IMR-90 (cell line): ENCODE data around the gene IFNA14. TPM values are rescaled to one million over a fixed set of nuclear protein-coding genes. Genes with fewer than 3 reads are reported as not detected.

Experiments used
- ATAC-seq: fragments of 200-7000 bp; cut with Tn5 transposase; 2 replicates; pipeline ENCODE4 v1.9.1; 2020; ENCODE audit warnings: low read depth, mild to moderate bottlenecking, moderate library complexity
- BruUV-seq: library from RNA; stranded (reverse); fragments of 400-500 nt; replicated peaks from 2 replicates; lab custom pipeline; 2021; lab: Mats Ljungman, UMichigan
- CTCF ChIA-PET: fragments of 300-600 bp; formaldehyde crosslinking; extraction: SDS; loops from one replicate; lab custom pipeline; 2021; ENCODE audit warnings: antibody characterized with exemption; lab: Yijun Ruan, JAX
- POLR2A ChIA-PET: fragments of 300-600 bp; sonication (Branson Sonifier 250); formaldehyde crosslinking; loops from one replicate; lab custom pipeline; 2022; ENCODE audit warnings: antibody characterized with exemption; ENCODE audit not compliant: unreplicated experiment; lab: Charles Lee
- DNase-seq: peaks from one replicate; pipeline ENCODE4 v3.0.0; 2013
- H2AFZ ChIP-seq: replicated peaks from 2 replicates; pipeline ENCODE3; 2013; ENCODE audit warnings: low read length, mild to moderate bottlenecking; ENCODE audit not compliant: poor library complexity
- H2AK5ac ChIP-seq: 2 replicates; pipeline ENCODE4 v1.6.1; 2013; ENCODE audit warnings: low read depth, low read length, inconsistent platforms
- H2AK9ac ChIP-seq: replicated peaks from 2 replicates; pipeline ENCODE3; 2013; ENCODE audit warnings: mild to moderate bottlenecking, low read depth, low read length, moderate library complexity; ENCODE audit not compliant: poor library complexity
- H2BK120ac ChIP-seq: 2 replicates; pipeline ENCODE4 v1.6.1; 2013; ENCODE audit warnings: low read depth, low read length, inconsistent platforms
- H2BK15ac ChIP-seq: 3 replicates; pipeline ENCODE4 v1.6.1; 2013; ENCODE audit warnings: low read depth, low read length, inconsistent platforms
- H2BK20ac ChIP-seq: 2 replicates; pipeline ENCODE4 v1.6.1; 2013; ENCODE audit warnings: low read depth, mild to moderate bottlenecking, inconsistent platforms, low read length, moderate library complexity
- H2BK5ac ChIP-seq: 2 replicates; pipeline ENCODE4 v1.6.1; 2013; ENCODE audit warnings: mild to moderate bottlenecking, low read depth, low read length, inconsistent platforms; ENCODE audit not compliant: poor library complexity, severe bottlenecking
- H3K14ac ChIP-seq: replicated peaks from 2 replicates; pipeline ENCODE4 v1.6.1; 2013; ENCODE audit warnings: low read depth, low read length, inconsistent platforms
- H3K18ac ChIP-seq: 2 replicates; pipeline ENCODE4 v1.6.1; 2013; ENCODE audit warnings: low read depth, low read length, control low read depth
- H3K23ac ChIP-seq: 2 replicates; pipeline ENCODE4 v1.6.1; 2013; ENCODE audit warnings: low read depth, low read length, inconsistent platforms
- H3K27ac ChIP-seq: 2 replicates; pipeline ENCODE4 v1.5.1; 2013; ENCODE audit warnings: mild to moderate bottlenecking, control low read depth, low read length; ENCODE audit not compliant: insufficient read depth
- H3K27me3 ChIP-seq: 2 replicates; pipeline ENCODE4 v1.6.1; 2013; ENCODE audit warnings: low read length; ENCODE audit not compliant: control insufficient read depth, insufficient read depth
- H3K36me3 ChIP-seq: 2 replicates; pipeline ENCODE4 v1.6.1; 2013; ENCODE audit warnings: low read length, mixed read lengths; ENCODE audit not compliant: control insufficient read depth, insufficient read depth
- H3K4ac ChIP-seq: 2 replicates; pipeline ENCODE4 v1.6.1; 2013; ENCODE audit warnings: low read depth, low read length, inconsistent platforms
- H3K4me1 ChIP-seq: 2 replicates; pipeline ENCODE4 v1.6.1; 2013; ENCODE audit warnings: low read length, mixed read lengths; ENCODE audit not compliant: control insufficient read depth, insufficient read depth
- H3K4me2 ChIP-seq: 2 replicates; pipeline ENCODE4 v1.6.1; 2013; ENCODE audit warnings: low read depth, mild to moderate bottlenecking, control low read depth, low read length, moderate library complexity
- H3K4me3 ChIP-seq: 2 replicates; pipeline ENCODE4 v1.5.1; 2013; ENCODE audit warnings: low read depth, mild to moderate bottlenecking, control low read depth, low read length, moderate library complexity; ENCODE audit not compliant: insufficient read depth
- H3K56ac ChIP-seq: 2 replicates; pipeline ENCODE4 v1.6.1; 2013; ENCODE audit warnings: low read length, inconsistent platforms; ENCODE audit not compliant: insufficient read depth; ENCODE audit errors: extremely low read depth
- H3K79me1 ChIP-seq, 2 experiments: 2 replicates each; pipeline ENCODE4 v1.6.1; 2013; ENCODE audit warnings: low read length in 2 of 2, inconsistent platforms in 1 of 2, low read depth in 1 of 2
- H3K9ac ChIP-seq: 2 replicates; pipeline ENCODE4 v1.6.1; 2013; ENCODE audit warnings: low read depth, low read length, control low read depth
- H3K9me1 ChIP-seq: 2 replicates; pipeline ENCODE4 v1.6.1; 2013; ENCODE audit warnings: low read length, inconsistent platforms; ENCODE audit not compliant: insufficient read depth
- H3K9me3 ChIP-seq: 2 replicates; pipeline ENCODE4 v1.6.1; 2013; ENCODE audit warnings: low read length; ENCODE audit not compliant: control insufficient read depth, insufficient read depth
- H4K20me1 ChIP-seq: 2 replicates; pipeline ENCODE4 v1.6.1; 2013; ENCODE audit warnings: low read length, inconsistent platforms; ENCODE audit not compliant: insufficient read depth
- H4K5ac ChIP-seq: 2 replicates; pipeline ENCODE4 v1.6.1; 2013; ENCODE audit warnings: mild to moderate bottlenecking, low read depth, low read length, control low read depth
- H4K8ac ChIP-seq, 2 experiments: 2 replicates each; pipeline ENCODE4 v1.6.1; 2013; ENCODE audit warnings: low read depth in 2 of 2, low read length in 2 of 2, control low read depth in 1 of 2, inconsistent platforms in 1 of 2
- H4K91ac ChIP-seq: 2 replicates; pipeline ENCODE4 v1.6.1; 2013; ENCODE audit warnings: low read depth, low read length, inconsistent platforms; ENCODE audit not compliant: insufficient read depth
- CHD1 ChIP-seq: IDR thresholded peaks from 2 replicates; pipeline ENCODE4 v1.6.1; 2012; ENCODE audit warnings: low read depth, low read length, improper control_type of control experiment
- MXI1 ChIP-seq: IDR thresholded peaks from 2 replicates; pipeline ENCODE4 v1.6.1; 2012; ENCODE audit warnings: low read depth, mild to moderate bottlenecking, low read length, moderate library complexity, borderline replicate concordance
- NFE2L2 ChIP-seq: fragments of 150-350 bp; IDR thresholded peaks from 2 replicates; pipeline ENCODE4 v1.6.1; 2016; ENCODE audit warnings: low read depth, mild to moderate bottlenecking, low read length
- POLR2A ChIP-seq: IDR thresholded peaks from 2 replicates; pipeline ENCODE4 v1.6.1; 2012; ENCODE audit warnings: mild to moderate bottlenecking, low read depth, low read length
- RAD21 ChIP-seq: IDR thresholded peaks from 2 replicates; pipeline ENCODE4 v1.6.1; 2012; ENCODE audit warnings: low read length, improper control_type of control experiment
- RFX5 ChIP-seq: IDR thresholded peaks from 2 replicates; pipeline ENCODE4 v1.8.0; 2012; ENCODE audit warnings: low read depth, mild to moderate bottlenecking, low read length, moderate library complexity
- SMC3 ChIP-seq: fragments of 150-350 bp; IDR thresholded peaks from 2 replicates; pipeline ENCODE4 v1.6.1; 2016; ENCODE audit warnings: low read depth, mild to moderate bottlenecking, antibody characterized with exemption, low read length, moderate library complexity
- USF2 ChIP-seq: fragments of 150-350 bp; IDR thresholded peaks from 2 replicates; pipeline ENCODE4 v1.6.1; 2017; ENCODE audit warnings: mild to moderate bottlenecking, antibody characterized with exemption, low read length, low read depth
- WGBS, 2 experiments: methylation state at CpG; one replicate each; pipeline versions ENCODE4 v1.1.5 to v1.1.7; 2013; ENCODE audit warnings: missing lambda C conversion rate in 2 of 2; ENCODE audit not compliant: insufficient read length in 1 of 2; ENCODE audit errors: extremely low coverage in 2 of 2; 5-methylcytosine and 5-hydroxymethylcytosine counted together
- dilution Hi-C: fragments of 300-500 bp; cut with HindIII; formaldehyde crosslinking; loops from one replicate; pipeline ENCODE4 v1.14.3; 2018; ENCODE audit warnings: low sequenced_read_pairs; ENCODE audit not compliant: unreplicated experiment
- in situ Hi-C: fragments of 300-500 bp; cut with MboI; formaldehyde crosslinking; loops from 3 replicates; pipeline ENCODE4 v1.14.3; 2019; ENCODE audit warnings: low sequenced_read_pairs, inconsistent platforms, mixed read lengths
- intact Hi-C: fragments of 100-400 bp; cut with micrococcal nuclease; formaldehyde crosslinking; loops from 2 replicates; pipeline ENCODE4 v1.10.0; 2022
- polyA plus RNA-seq, 3 experiments: library from polyadenylated mRNA; depleted of rRNA; stranded (reverse); fragments of >200 nt; gene quantifications; 2 replicates each; pipeline ENCODE4 v1.2.3, GENCODE V29; 2012; ENCODE audit warnings: low replicate concordance in 1 of 3
- total RNA-seq: library from RNA; depleted of rRNA; stranded (reverse); fragments of >200 nt; gene quantifications from 2 replicates; pipeline ENCODE4 v1.2.3, GENCODE V29; 2012
- TF ChIP-seq, protein P1 (sequence below): conservative IDR thresholded peaks from 2 replicates; pipeline ENCODE4 v1.5.1; 2012; ENCODE audit warnings: mild to moderate bottlenecking, low read depth, low read length, improper control_type of control experiment

IFNA14 gene
- total and polyA plus RNA-seq, 2 of the 4 experiments (the other 2 are of a cell fraction), result not detected

DNA sequence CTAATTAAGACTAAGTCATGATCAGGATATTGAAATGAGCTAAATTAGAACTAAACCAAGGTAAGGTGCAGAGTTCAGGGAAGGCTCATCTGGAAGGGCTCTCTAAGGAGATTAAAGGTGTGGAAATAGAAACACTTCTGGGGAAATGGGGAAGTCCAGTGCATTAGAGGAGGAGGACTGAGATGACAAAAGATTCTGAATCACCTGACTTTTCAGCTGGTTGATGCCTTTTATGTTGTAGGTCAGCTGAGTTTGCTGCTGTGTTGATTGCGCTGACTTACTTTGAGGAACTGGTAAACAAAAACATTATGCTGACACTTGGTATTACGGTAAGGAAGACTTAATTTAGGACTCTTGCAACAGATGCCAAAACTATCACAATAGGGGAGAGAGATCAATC lies 41.5 kb upstream of the IFNA14 start:
- Histone ChIP-seq H2BK120ac (no peak overlapping the region), H3K27ac (no peak overlapping the region), H3K4me3 (no peak overlapping the region), H2AK9ac (no peak overlapping the region), H3K4ac (no peak overlapping the region), H2AK5ac (no peak overlapping the region), H4K91ac (no peak overlapping the region), H4K5ac (no peak overlapping the region), H3K9me1 (no peaks in the 10 kb centered on the region), H3K27me3 (no peaks in the 10 kb centered on the region; the same call in 1 of the 2 replicates), H2BK5ac (no peak overlapping the region), H2AFZ (no peak overlapping the region), H2BK15ac (no peak overlapping the region), H3K18ac (no peak overlapping the region), H3K14ac (no peak overlapping the region), H2BK20ac (no peak overlapping the region), H3K56ac (no peak overlapping the region), H3K9ac (no peak overlapping the region), H3K79me1 (no peaks in the 10 kb centered on the region), H4K20me1 (no peaks in the 10 kb centered on the region), H3K4me1 (no peaks in the 10 kb centered on the region), H3K23ac (no peak overlapping the region), H3K9me3 (no peaks in the 10 kb centered on the region), H4K8ac (no peak overlapping the region), H3K4me2 (no peak overlapping the region), H3K36me3 (no peaks in the 10 kb centered on the region)
- CTCF ChIA-PET, result no interaction called here
- no TSS peak for BruUV-seq
- dilution Hi-C loops, result no loop called here
- in situ Hi-C loops, result no loop called here
- ATAC-seq, result no peak
- no peak for TF ChIP-seq RFX5
- TF ChIP-seq SMC3, result no peak
- no peak for TF ChIP-seq CHD1
- no peak for TF ChIP-seq RAD21
- no peak for TF ChIP-seq USF2
- no peak for TF ChIP-seq POLR2A
- TF ChIP-seq NFE2L2, result no peak
- TF ChIP-seq, protein P1, sequence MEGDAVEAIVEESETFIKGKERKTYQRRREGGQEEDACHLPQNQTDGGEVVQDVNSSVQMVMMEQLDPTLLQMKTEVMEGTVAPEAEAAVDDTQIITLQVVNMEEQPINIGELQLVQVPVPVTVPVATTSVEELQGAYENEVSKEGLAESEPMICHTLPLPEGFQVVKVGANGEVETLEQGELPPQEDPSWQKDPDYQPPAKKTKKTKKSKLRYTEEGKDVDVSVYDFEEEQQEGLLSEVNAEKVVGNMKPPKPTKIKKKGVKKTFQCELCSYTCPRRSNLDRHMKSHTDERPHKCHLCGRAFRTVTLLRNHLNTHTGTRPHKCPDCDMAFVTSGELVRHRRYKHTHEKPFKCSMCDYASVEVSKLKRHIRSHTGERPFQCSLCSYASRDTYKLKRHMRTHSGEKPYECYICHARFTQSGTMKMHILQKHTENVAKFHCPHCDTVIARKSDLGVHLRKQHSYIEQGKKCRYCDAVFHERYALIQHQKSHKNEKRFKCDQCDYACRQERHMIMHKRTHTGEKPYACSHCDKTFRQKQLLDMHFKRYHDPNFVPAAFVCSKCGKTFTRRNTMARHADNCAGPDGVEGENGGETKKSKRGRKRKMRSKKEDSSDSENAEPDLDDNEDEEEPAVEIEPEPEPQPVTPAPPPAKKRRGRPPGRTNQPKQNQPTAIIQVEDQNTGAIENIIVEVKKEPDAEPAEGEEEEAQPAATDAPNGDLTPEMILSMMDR, result no peak
- TF ChIP-seq MXI1, result no peak
- intact Hi-C loops, result no loop called here
- POLR2A ChIA-PET, result no interaction called here
- DNase-seq, result no peak
- WGBS, 2 experiments, result no CpG with 5 or more reads among the region's 2 CpGs
